ACHN (cell line): ENCODE data around the gene PRKAR1A.

Source experiments
- DNase-seq: peaks from one replicate; pipeline ENCODE4 v3.0.0-alpha.2; 2015
- in situ Hi-C: cut with HindIII; loops from 2 replicates; pipeline ENCODE4 v1.10.0; 2017; ENCODE audit warnings: low sequenced_read_pairs, low pct_ligation_motif_present, low pct_unique_long_range_greater_than_20kb

The PRKAR1A gene

GRCh38 chr17:68535922-68536321 is 23.7 kb downstream of the PRKAR1A start:
- DNase-seq = no peak
- in situ Hi-C loops = no loop called here

- in situ Hi-C loops = no loop called here
- DNase-seq = no peak
These were observed 27.6 kb downstream of the PRKAR1A start for GRCh38 chr17:68539548-68540467.

- in situ Hi-C loops = no loop called here
These were observed 28.8 kb downstream of the PRKAR1A start for GRCh38 chr17:68540981-68541380.

GRCh38 chr17:68541816-68542215 is 29.6 kb downstream of the PRKAR1A start:
- in situ Hi-C loops = no loop called here
- DNase-seq = no peak

More at GRCh38 chr17:68540981-68541380, 28.8 kb downstream of the PRKAR1A start:
- no peak for DNase-seq

- DNase-seq = no peak
- in situ Hi-C loops = no loop called here
These were observed 30.7 kb downstream of the PRKAR1A start for GRCh38 chr17:68542698-68543463.

GRCh38 chr17:68544111-68544915 is 32.1 kb downstream of the PRKAR1A start:
- in situ Hi-C loops = no loop called here

GRCh38 chr17:68556551-68556950 is 44.3 kb downstream of the PRKAR1A start:
- in situ Hi-C loops = no loop called here
- no peak for DNase-seq

More at GRCh38 chr17:68544111-68544915, 32.1 kb downstream of the PRKAR1A start:
- no peak for DNase-seq

- no peak for DNase-seq
- in situ Hi-C loops = no loop called here
These were observed 47.1 kb downstream of the PRKAR1A start for GRCh38 chr17:68559316-68559715.

GRCh38 chr17:68560966-68561720 is 48.9 kb downstream of the PRKAR1A start:
- no peak for DNase-seq
- in situ Hi-C loops = no loop called here

GRCh38 chr17:68562736-68563135 is 50.5 kb downstream of the PRKAR1A start:
- in situ Hi-C loops = no loop called here
- no peak for DNase-seq

GRCh38 chr17:68564415-68565111 is 52.3 kb downstream of the PRKAR1A start:
- no peak for DNase-seq
- in situ Hi-C loops = no loop called here

GRCh38 chr17:68565661-68566441 is 53.6 kb downstream of the PRKAR1A start:
- no peak for DNase-seq
- in situ Hi-C loops = no loop called here

GRCh38 chr17:68566442-68566738 is 54.2 kb downstream of the PRKAR1A start:
- no peak for DNase-seq
- in situ Hi-C loops = no loop called here

- DNase-seq = no peak
- in situ Hi-C loops = no loop called here
These were observed 54.8 kb downstream of the PRKAR1A start for GRCh38 chr17:68567035-68567434.

- in situ Hi-C loops = no loop called here
- no peak for DNase-seq
These were observed 55.4 kb downstream of the PRKAR1A start for GRCh38 chr17:68567581-68567980.

GRCh38 chr17:68568581-68568980 is 56.4 kb downstream of the PRKAR1A start:
- in situ Hi-C loops = no loop called here

GRCh38 chr17:68569346-68569745 is 57.1 kb downstream of the PRKAR1A start:
- DNase-seq = no peak

More at GRCh38 chr17:68568581-68568980, 56.4 kb downstream of the PRKAR1A start:
- no peak for DNase-seq

More at GRCh38 chr17:68569346-68569745, 57.1 kb downstream of the PRKAR1A start:
- in situ Hi-C loops = no loop called here
